ENCODE results near the gene CSE1L. TPM values are rescaled to one million over a fixed set of nuclear protein-coding genes. Genes with fewer than 3 reads are reported as not detected.
"Not testable (repeated sequence)": the region's sequence is repeated elsewhere in the genome, so short reads cannot be mapped to it uniquely, and the experiment has no call there.

The CSE1L gene
- total RNA-seq, 1 experiment from 2014 or later = 193 TPM

GRCh38 chr20:49097159-49097558 lies 51.0 kb downstream of the CSE1L start:
- ChIA-PET POLR2A (ENCODE audit: low non-redundant PET) (no interaction called here), CTCF (no interaction called here)
- TF ChIP-seq EZH2 (IDR thresholded peaks at IDR 0.05; ENCODE audit: borderline replicate concordance, low read depth, low read length, poor library complexity, severe bottlenecking) = no peak
- TF ChIP-seq, protein P1, sequence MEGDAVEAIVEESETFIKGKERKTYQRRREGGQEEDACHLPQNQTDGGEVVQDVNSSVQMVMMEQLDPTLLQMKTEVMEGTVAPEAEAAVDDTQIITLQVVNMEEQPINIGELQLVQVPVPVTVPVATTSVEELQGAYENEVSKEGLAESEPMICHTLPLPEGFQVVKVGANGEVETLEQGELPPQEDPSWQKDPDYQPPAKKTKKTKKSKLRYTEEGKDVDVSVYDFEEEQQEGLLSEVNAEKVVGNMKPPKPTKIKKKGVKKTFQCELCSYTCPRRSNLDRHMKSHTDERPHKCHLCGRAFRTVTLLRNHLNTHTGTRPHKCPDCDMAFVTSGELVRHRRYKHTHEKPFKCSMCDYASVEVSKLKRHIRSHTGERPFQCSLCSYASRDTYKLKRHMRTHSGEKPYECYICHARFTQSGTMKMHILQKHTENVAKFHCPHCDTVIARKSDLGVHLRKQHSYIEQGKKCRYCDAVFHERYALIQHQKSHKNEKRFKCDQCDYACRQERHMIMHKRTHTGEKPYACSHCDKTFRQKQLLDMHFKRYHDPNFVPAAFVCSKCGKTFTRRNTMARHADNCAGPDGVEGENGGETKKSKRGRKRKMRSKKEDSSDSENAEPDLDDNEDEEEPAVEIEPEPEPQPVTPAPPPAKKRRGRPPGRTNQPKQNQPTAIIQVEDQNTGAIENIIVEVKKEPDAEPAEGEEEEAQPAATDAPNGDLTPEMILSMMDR (conservative IDR thresholded peaks at IDR 0.05; ENCODE audit: low read depth, low read length) = no peak
- no peak for DNase-seq (ENCODE audit: low spot score)
- Histone ChIP-seq H3K4me1 (ENCODE audit: insufficient read depth, low read length, poor library complexity, severe bottlenecking) (no peaks in the 10 kb centered on the region), H3K36me3 (ENCODE audit: insufficient read depth, low read length, poor library complexity, severe bottlenecking) (peaks cover 94% of the 10 kb centered on the region), H3K27ac (ENCODE audit: low read depth, low read length, poor library complexity, severe bottlenecking) (no peak overlapping the region), H3K9me3 (ENCODE audit: low read depth, low read length, poor library complexity, severe bottlenecking) (no peaks in the 10 kb centered on the region), H3K4me3 (ENCODE audit: low read depth, low read length, poor library complexity, severe bottlenecking) (no peak overlapping the region), H3K27me3 (replicated peaks; ENCODE audit: insufficient read depth, low read depth, low read length, poor library complexity) (no peaks in the 10 kb centered on the region)
- intact Hi-C loops (cut with micrococcal nuclease; ENCODE audit: unreplicated experiment) = no loop called here
- BruUV-seq (replicated peaks) = no TSS peak

GRCh38 chr20:49098136-49098535 lies 52.0 kb downstream of the CSE1L start:
- BruUV-seq (replicated peaks) = no TSS peak
- H3K27ac ChIP-seq (ENCODE audit: low read depth, low read length, poor library complexity, severe bottlenecking) = no peak overlapping the region
- peaks cover 94% of the 10 kb centered on the region for H3K36me3 ChIP-seq (ENCODE audit: insufficient read depth, low read length, poor library complexity, severe bottlenecking)
- no peak for TF ChIP-seq EZH2 (IDR thresholded peaks at IDR 0.05; ENCODE audit: borderline replicate concordance, low read depth, low read length, poor library complexity, severe bottlenecking)
- TF ChIP-seq, protein P1 (conservative IDR thresholded peaks at IDR 0.05; ENCODE audit: low read depth, low read length) = no peak
- no peaks in the 10 kb centered on the region for H3K27me3 ChIP-seq (replicated peaks; ENCODE audit: insufficient read depth, low read depth, low read length, poor library complexity)
- no peak overlapping the region for H3K4me3 ChIP-seq (ENCODE audit: low read depth, low read length, poor library complexity, severe bottlenecking)
- ChIA-PET POLR2A (ENCODE audit: low non-redundant PET) (no interaction called here), CTCF (no interaction called here)
- no peak for DNase-seq (ENCODE audit: low spot score)
- H3K9me3 ChIP-seq (ENCODE audit: low read depth, low read length, poor library complexity, severe bottlenecking) = no peaks in the 10 kb centered on the region
- intact Hi-C loops (cut with micrococcal nuclease; ENCODE audit: unreplicated experiment) = no loop called here
- no peaks in the 10 kb centered on the region for H3K4me1 ChIP-seq (ENCODE audit: insufficient read depth, low read length, poor library complexity, severe bottlenecking)

- Histone ChIP-seq H3K9me3 (ENCODE audit: low read depth, low read length, poor library complexity, severe bottlenecking) (no peaks in the 10 kb centered on the region), H3K36me3 (ENCODE audit: insufficient read depth, low read length, poor library complexity, severe bottlenecking) (peaks cover 94% of the 10 kb centered on the region), H3K4me1 (ENCODE audit: insufficient read depth, low read length, poor library complexity, severe bottlenecking) (no peaks in the 10 kb centered on the region), H3K27ac (ENCODE audit: low read depth, low read length, poor library complexity, severe bottlenecking) (no peak overlapping the region), H3K4me3 (ENCODE audit: low read depth, low read length, poor library complexity, severe bottlenecking) (no peak overlapping the region), H3K27me3 (replicated peaks; ENCODE audit: insufficient read depth, low read depth, low read length, poor library complexity) (no peaks in the 10 kb centered on the region)
- BruUV-seq (replicated peaks) = no TSS peak
- ChIA-PET CTCF (interaction anchor here (0.6 kb wide), 1 partner anchor 154 kb away, joined by 3 read pairs; no protein-coding TSS in a partner anchor), POLR2A (ENCODE audit: low non-redundant PET) (no interaction called here)
- intact Hi-C loops (cut with micrococcal nuclease; ENCODE audit: unreplicated experiment) = no loop called here
- no peak for DNase-seq (ENCODE audit: low spot score)
- TF ChIP-seq, protein P1 (conservative IDR thresholded peaks at IDR 0.05; ENCODE audit: low read depth, low read length) = no peak
- TF ChIP-seq EZH2 (IDR thresholded peaks at IDR 0.05; ENCODE audit: borderline replicate concordance, low read depth, low read length, poor library complexity, severe bottlenecking) = no peak
Observed at GRCh38 chr20:49099011-49099410, 52.9 kb downstream of the CSE1L start.

GRCh38 chr20:49100292-49100691 lies 54.2 kb downstream of the CSE1L start:
- H3K9me3 ChIP-seq (ENCODE audit: low read depth, low read length, poor library complexity, severe bottlenecking); H3K27me3 ChIP-seq (replicated peaks; ENCODE audit: insufficient read depth, low read depth, low read length, poor library complexity); DNase-seq (ENCODE audit: low spot score); CTCF ChIA-PET; BruUV-seq (replicated peaks); H3K4me3 ChIP-seq (ENCODE audit: low read depth, low read length, poor library complexity, severe bottlenecking); H3K4me1 ChIP-seq (ENCODE audit: insufficient read depth, low read length, poor library complexity, severe bottlenecking); H3K27ac ChIP-seq (ENCODE audit: low read depth, low read length, poor library complexity, severe bottlenecking); intact Hi-C loops (cut with micrococcal nuclease; ENCODE audit: unreplicated experiment): not testable (repeated sequence)
- H3K36me3 ChIP-seq (ENCODE audit: insufficient read depth, low read length, poor library complexity, severe bottlenecking) = peaks cover 83% of the 10 kb centered on the region
- POLR2A ChIA-PET (ENCODE audit: low non-redundant PET) = interaction anchor here (0.7 kb wide), 1 partner anchor 1790 kb away, joined by 3 read pairs; no protein-coding TSS in a partner anchor
